NT2/D1 (cell line): ENCODE results near the gene IRGM.

ENCODE experiments used
- SUZ12 ChIP-seq: IDR thresholded peaks from 2 replicates; pipeline ENCODE4 v1.6.1; 2011; ENCODE audit not compliant: insufficient read length, insufficient read depth; ENCODE audit errors: extremely low read depth
- YY1 ChIP-seq: IDR thresholded peaks from 2 replicates; pipeline ENCODE4 v1.6.1; 2011; ENCODE audit not compliant: insufficient read length, insufficient read depth
- ZNF274 ChIP-seq: IDR thresholded peaks from 2 replicates; pipeline ENCODE4 v1.6.1; 2011; ENCODE audit warnings: mild to moderate bottlenecking, low read depth, low read length

DNA sequence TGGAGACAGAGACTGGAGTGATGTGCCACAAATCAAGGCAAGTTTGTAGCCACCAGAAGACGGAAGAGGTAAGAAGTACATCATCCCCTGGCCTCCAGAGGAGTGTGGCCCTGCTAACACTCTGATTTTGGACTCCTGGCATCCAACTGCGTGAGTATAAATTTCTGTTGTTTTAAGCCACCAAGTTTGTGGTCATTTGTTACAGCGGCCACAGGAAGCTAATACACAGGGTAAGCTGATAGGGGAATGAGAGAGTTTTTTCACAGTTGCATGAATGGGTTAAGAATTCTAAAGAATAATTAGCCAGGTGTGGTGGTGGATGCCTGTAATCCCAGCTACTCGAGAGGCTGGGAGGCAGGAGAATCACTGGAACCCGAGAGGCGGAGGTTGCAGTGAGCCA is 41.9 kb upstream of the IRGM start:
- no peak for TF ChIP-seq ZNF274
- TF ChIP-seq YY1, result no peak
- TF ChIP-seq SUZ12, result no peak
